ENCODE results near the gene SYNPO2.

GRCh38 chr4:118969359-118969758 is 80.7 kb downstream of the SYNPO2 start:
- TF ChIP-seq CTCF (conservative IDR thresholded peaks at IDR 0.05) (peak; percentile 57), EZH2 (IDR thresholded peaks at IDR 0.05; ENCODE audit: low read depth) (no peak)

Data from PC-9 (cell line).